PC-3 (cell line): ENCODE data around the gene CARD16.
"Not testable (repeated sequence)": the region's sequence is repeated elsewhere in the genome, so short reads cannot be mapped to it uniquely, and the experiment has no call there.

Source experiments
- CTCF ChIP-seq: fragments of 300-600 bp; sonication (generic); conservative IDR thresholded peaks from 2 replicates; pipeline ENCODE4 v1.5.1; 2017; ENCODE audit warnings: antibody characterized with exemption, low read depth, mild to moderate bottlenecking, low read length
- EZH2 ChIP-seq: fragments of 300-600 bp; sonication (generic); IDR thresholded peaks from one replicate; pipeline ENCODE4 v1.6.1; 2017; ENCODE audit warnings: antibody characterized with exemption, mild to moderate bottlenecking, low read length; ENCODE audit not compliant: unreplicated experiment
- EZH2phosphoT487 ChIP-seq: fragments of 300-600 bp; sonication (generic); IDR thresholded peaks from 2 replicates; pipeline ENCODE4 v1.6.1; 2018; ENCODE audit warnings: mild to moderate bottlenecking, antibody characterized with exemption, low read length, borderline replicate concordance

GRCh38 chr11:105044557-105045524 is at the start of gene CARD16:
- not testable (repeated sequence) for TF ChIP-seq CTCF, EZH2, EZH2phosphoT487
